Left ventricle myocardium inferior (tissue), 1 donor: Measurements from ENCODE around the gene ASPHD1. TPM values are rescaled to one million over a fixed set of nuclear protein-coding genes. Genes with fewer than 3 reads are reported as not detected.

Experiments
- DNase-seq: peaks from one replicate; pipeline ENCODE4 v3.0.0-alpha.2; 2020
- H3K27ac ChIP-seq: fragments of 200-600 bp; replicated peaks from 2 replicates; pipeline ENCODE4 v1.8.0; 2021
- H3K27me3 ChIP-seq: fragments of 200-600 bp; 2 replicates; pipeline ENCODE4 v1.8.0; 2021; ENCODE audit warnings: low read depth
- H3K36me3 ChIP-seq: fragments of 200-600 bp; 2 replicates; pipeline ENCODE4 v1.8.0; 2021
- H3K4me1 ChIP-seq: fragments of 200-600 bp; 2 replicates; pipeline ENCODE4 v1.8.0; 2021
- H3K4me3 ChIP-seq: fragments of 200-600 bp; 2 replicates; pipeline ENCODE4 v1.8.0; 2021; ENCODE audit warnings: mild to moderate bottlenecking, moderate library complexity
- H3K9me3 ChIP-seq: fragments of 200-600 bp; replicated peaks from 2 replicates; pipeline ENCODE4 v1.8.0; 2021
- CTCF ChIP-seq: fragments of 200-600 bp; IDR thresholded peaks from 2 replicates; pipeline ENCODE4 v1.8.0; 2021; ENCODE audit warnings: antibody characterized with exemption, mild to moderate bottlenecking, borderline replicate concordance
- intact Hi-C: fragments of 100-400 bp; cut with micrococcal nuclease; formaldehyde crosslinking; loops from one replicate; pipeline ENCODE4 v1.11.0; 2022
- total RNA-seq: library from RNA; stranded (reverse); fragmentation: NEBNext Ultra II Directional; extraction: Animal tissue kit (Norgen Biotek cat#: 25700); gene quantifications from one replicate; pipeline ENCODE4 v1.2.1, GENCODE V29; 2021
- donor health status: DM: no; HTN: yes; CAD: no; lungs with severe emphysema.

ASPHD1 gene
- total RNA-seq, 1 donor from 2014 or later = not detected

DNA sequence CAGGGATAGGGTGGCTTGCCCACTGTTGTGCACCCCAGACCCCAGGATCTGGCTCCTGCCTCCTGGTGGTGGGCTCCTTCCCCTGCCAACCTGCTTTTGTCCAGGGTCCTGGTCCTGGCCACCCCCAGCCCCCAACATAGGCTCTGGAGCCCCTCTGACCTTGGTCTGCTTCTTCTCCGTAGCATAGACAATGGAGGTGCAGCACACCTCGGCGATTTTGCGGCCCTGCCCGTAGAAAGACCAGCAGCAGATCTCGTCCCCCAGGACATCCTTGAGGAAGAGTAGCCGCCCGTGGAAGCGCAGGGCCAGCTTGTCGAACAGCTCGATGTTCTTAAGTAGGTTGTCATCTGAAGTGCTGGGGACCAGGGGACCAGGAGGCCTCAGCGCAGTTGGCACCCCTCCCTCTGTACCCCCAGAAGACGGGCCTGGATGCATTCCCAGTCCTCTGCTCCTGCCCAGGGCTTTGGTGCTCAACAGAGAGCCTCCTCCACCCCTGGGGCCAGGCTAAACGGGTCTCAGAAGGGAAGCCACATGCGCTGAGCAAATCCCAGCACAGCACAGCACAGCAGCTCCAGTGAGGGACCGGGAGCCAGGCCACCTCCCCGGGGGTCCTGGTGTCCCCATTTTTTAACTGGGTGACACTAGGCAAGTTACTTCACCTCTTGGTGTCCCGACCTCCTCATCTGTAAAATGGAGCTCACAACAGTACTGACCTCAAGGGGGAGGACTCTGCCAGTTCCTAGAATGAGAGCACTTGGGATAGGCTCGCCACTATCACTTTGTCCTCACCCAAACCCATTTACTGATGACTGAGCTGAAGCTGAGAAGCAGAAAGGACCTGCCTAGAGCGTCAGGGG is 10.8 kb downstream of the ASPHD1 start:
- no peaks in the 10 kb centered on the region for H3K27me3 ChIP-seq
- no peak overlapping the region for H3K4me3 ChIP-seq
- peaks cover 14% of the 10 kb centered on the region for H3K36me3 ChIP-seq
- DNase-seq = no peak
- intact Hi-C loops = no loop called here
- TF ChIP-seq CTCF = no peak
- no peaks in the 10 kb centered on the region for H3K9me3 ChIP-seq
- no peak overlapping the region for H3K27ac ChIP-seq
- no peaks in the 10 kb centered on the region for H3K4me1 ChIP-seq

GRCh38 chr16:29911676-29912010 is 11.4 kb downstream of the ASPHD1 start:
- no peak overlapping the region for H3K27ac ChIP-seq
- H3K4me3 ChIP-seq = no peak overlapping the region
- H3K36me3 ChIP-seq = peaks cover 14% of the 10 kb centered on the region
- no peaks in the 10 kb centered on the region for H3K27me3 ChIP-seq
- no peaks in the 10 kb centered on the region for H3K4me1 ChIP-seq
- no peak for DNase-seq
- no peak for TF ChIP-seq CTCF
- no peaks in the 10 kb centered on the region for H3K9me3 ChIP-seq
- intact Hi-C loops = no loop called here

- Histone ChIP-seq H3K27me3 (no peaks in the 10 kb centered on the region), H3K27ac (no peak overlapping the region), H3K9me3 (no peaks in the 10 kb centered on the region), H3K4me3 (no peak overlapping the region), H3K36me3 (peaks cover 14% of the 10 kb centered on the region), H3K4me1 (no peaks in the 10 kb centered on the region)
- TF ChIP-seq CTCF = no peak
- intact Hi-C loops = no loop called here
- DNase-seq = no peak
Observed at GRCh38 chr16:29912087-29912486, 11.8 kb downstream of the ASPHD1 start.

DNA sequence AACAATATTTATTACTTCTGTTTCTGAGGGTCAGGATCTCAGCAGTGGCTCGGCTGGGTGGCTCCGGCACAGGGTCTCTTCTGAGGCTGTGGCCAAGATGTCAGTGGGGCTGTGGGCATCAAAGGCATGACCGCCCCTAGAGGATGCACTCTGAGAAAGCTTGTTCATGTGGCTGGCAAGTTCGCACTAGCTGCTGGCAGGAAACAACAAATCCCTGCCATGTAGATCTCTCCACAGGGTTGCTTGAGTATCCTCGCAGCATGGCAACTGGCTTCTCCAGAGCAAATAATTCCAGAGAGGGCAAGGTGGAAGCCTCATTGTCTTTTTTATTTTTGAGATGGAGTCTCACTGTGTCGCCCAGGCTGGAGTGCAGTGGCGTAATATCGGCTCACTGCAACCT is 13.2 kb downstream of the ASPHD1 start:
- DNase-seq = no peak
- intact Hi-C loops = no loop called here

DNA sequence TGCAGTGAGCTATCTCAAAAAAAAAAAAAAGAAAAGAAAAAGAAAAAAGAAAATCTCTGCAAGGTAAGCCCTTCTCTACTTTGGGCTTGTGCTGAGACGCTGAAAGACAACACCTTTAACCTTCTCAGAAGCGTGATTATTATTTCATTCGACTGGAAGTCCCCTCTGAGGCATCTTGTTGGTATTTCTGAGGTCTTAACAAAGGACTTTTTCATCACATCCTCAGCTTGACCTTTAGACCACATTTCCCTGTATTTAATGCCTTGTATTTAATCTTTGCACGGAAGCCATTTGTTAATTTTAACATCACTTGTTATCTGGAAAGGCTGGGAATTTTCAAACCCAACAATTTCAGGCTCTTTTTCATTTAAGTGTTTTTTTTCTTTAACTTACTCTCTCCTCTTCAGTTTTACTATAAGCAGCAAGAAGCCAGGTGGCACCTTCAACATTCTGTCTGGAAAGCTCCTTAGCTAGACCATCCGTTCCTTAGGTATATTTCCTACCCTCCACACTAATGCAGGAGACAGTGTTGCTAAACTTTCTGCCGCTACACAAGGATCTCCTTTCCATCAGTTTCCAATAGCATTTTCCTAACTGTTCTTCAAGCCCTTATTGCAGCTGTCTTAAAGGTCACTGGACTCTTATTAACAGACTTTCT is 15.4 kb downstream of the ASPHD1 start:
- TF ChIP-seq CTCF = no peak
- intact Hi-C loops = no loop called here
- H3K4me1 ChIP-seq = no peaks in the 10 kb centered on the region
- H3K4me3 ChIP-seq = no peak overlapping the region
- H3K27me3 ChIP-seq = no peaks in the 10 kb centered on the region
- H3K9me3 ChIP-seq = no peaks in the 10 kb centered on the region
- no peak for DNase-seq
- peaks cover 37% of the 10 kb centered on the region for H3K36me3 ChIP-seq
- no peak overlapping the region for H3K27ac ChIP-seq

More for the DNA sequence above, 13.2 kb downstream of the ASPHD1 start:
- Histone ChIP-seq H3K36me3 (peaks cover 15% of the 10 kb centered on the region), H3K4me3 (no peak overlapping the region), H3K4me1 (no peaks in the 10 kb centered on the region), H3K27ac (no peak overlapping the region), H3K9me3 (no peaks in the 10 kb centered on the region), H3K27me3 (no peaks in the 10 kb centered on the region)
- TF ChIP-seq CTCF = no peak
